Upper lobe of left lung (tissue), 6 donors: Measurements from ENCODE around the gene EDNRB. TPM values are rescaled to one million over a fixed set of nuclear protein-coding genes. Genes with fewer than 3 reads are reported as not detected.

Experiments
- ATAC-seq, 2 donors: fragments of 200-7000 bp; cut with Tn5 transposase; one replicate each; pipeline ENCODE4 v1.9.1; 2022; ENCODE audit warnings: mild to moderate bottlenecking in 2 of 2, moderate library complexity in 2 of 2; ENCODE audit not compliant: low FRiP score in 2 of 2
- DNase-seq, 2 donors: peaks; one replicate each; pipeline ENCODE4 v3.0.0-alpha.2; 2019 to 2020
- H3K27ac ChIP-seq, 4 donors: fragments of 200-600 bp; sonication (generic); one replicate each; pipeline ENCODE4 v1.5.1; 2016 to 2019
- H3K27me3 ChIP-seq, 4 donors: fragments of 200-600 bp; sonication (generic); one replicate each; pipeline ENCODE4 v1.5.1; 2017 to 2019
- H3K36me3 ChIP-seq, 4 donors: fragments of 200-600 bp; sonication (generic); one replicate each; pipeline ENCODE4 v1.5.1; 2016 to 2019
- H3K4me1 ChIP-seq, 4 donors: fragments of 200-600 bp; sonication (generic); one replicate each; pipeline ENCODE4 v1.5.1; 2018 to 2019
- H3K4me3 ChIP-seq, 4 donors: fragments of 200-600 bp; sonication (generic); one replicate each; pipeline ENCODE4 v1.5.1; 2017 to 2019; ENCODE audit warnings: mild to moderate bottlenecking in 2 of 4, moderate library complexity in 1 of 4
- H3K9me3 ChIP-seq, 4 donors: fragments of 200-600 bp; sonication (generic); one replicate each; pipeline ENCODE4 v1.5.1; 2018 to 2019
- EP300 ChIP-seq, 4 donors: sonication (generic); formaldehyde crosslinking; IDR thresholded peaks; one replicate each; pipeline ENCODE4 v1.5.1; 2017; ENCODE audit warnings: antibody characterized with exemption in 4 of 4, control low read depth in 2 of 4
- POLR2A ChIP-seq, 4 donors: fragments of 450-650 bp; IDR thresholded peaks; one replicate each; pipeline ENCODE4 v1.5.1; 2016 to 2017; ENCODE audit warnings: antibody characterized with exemption in 4 of 4, mild to moderate bottlenecking in 2 of 4
- POLR2AphosphoS5 ChIP-seq, 2 donors: sonication (generic); formaldehyde crosslinking; IDR thresholded peaks; one replicate each; pipeline ENCODE4 v1.5.1; 2017; ENCODE audit warnings: antibody characterized with exemption in 2 of 2
- WGBS, 2 donors: methylation state at CpG; one replicate each; pipeline ENCODE4 v1.1.5; 2017 to 2018; 5-methylcytosine and 5-hydroxymethylcytosine counted together
- total RNA-seq, 6 donors: library from RNA; depleted of rRNA in 4 of 6; stranded (reverse); fragments of >200 nt in 4 of 6; gene quantifications; one replicate each; pipeline versions ENCODE4 v1.1.0 to v1.2.1, GENCODE V29; 2016 to 2021
- TF ChIP-seq, protein P1 (sequence below), 6 experiments: fragments of 450-650 bp in 4 of 6; fragments of 200-600 bp in 2 of 6; sonication (generic) in 2 of 6; IDR thresholded peaks; one replicate each; pipeline ENCODE4 v1.5.1; 2016 to 2019; ENCODE audit warnings: antibody characterized with exemption in 6 of 6
- donor health status: DM: no; HTN: no; CAD: no; lungs with moderate emphysema.
- donor health status: DM: no; HTN: yes; CAD: no; lungs with severe emphysema.

Gene EDNRB
- total RNA-seq, 6 donors from 2014 or later, result 28.5 to 146 (median 52.4) TPM

DNA sequence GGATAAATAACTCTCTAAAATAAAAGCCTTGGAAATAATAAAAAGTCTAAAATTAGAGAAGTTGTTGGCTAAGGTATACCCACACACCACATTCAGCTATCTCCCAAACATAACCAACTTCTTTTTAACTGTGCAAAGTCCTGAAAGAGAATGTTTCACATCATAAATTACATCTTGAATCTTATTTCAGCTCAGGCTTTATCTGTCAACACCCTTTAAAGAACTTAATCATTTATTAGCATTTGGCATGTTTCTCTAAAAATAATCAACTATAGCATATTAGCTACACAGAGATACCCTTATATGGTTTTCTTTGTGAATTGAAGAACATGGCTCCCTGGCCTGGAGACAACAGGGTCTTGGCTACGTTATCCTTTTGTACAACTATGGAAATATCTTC is 6.9 kb downstream of the EDNRB start:
- H3K36me3 ChIP-seq, result no peaks in the 10 kb centered on the region
- TF ChIP-seq, protein P1, sequence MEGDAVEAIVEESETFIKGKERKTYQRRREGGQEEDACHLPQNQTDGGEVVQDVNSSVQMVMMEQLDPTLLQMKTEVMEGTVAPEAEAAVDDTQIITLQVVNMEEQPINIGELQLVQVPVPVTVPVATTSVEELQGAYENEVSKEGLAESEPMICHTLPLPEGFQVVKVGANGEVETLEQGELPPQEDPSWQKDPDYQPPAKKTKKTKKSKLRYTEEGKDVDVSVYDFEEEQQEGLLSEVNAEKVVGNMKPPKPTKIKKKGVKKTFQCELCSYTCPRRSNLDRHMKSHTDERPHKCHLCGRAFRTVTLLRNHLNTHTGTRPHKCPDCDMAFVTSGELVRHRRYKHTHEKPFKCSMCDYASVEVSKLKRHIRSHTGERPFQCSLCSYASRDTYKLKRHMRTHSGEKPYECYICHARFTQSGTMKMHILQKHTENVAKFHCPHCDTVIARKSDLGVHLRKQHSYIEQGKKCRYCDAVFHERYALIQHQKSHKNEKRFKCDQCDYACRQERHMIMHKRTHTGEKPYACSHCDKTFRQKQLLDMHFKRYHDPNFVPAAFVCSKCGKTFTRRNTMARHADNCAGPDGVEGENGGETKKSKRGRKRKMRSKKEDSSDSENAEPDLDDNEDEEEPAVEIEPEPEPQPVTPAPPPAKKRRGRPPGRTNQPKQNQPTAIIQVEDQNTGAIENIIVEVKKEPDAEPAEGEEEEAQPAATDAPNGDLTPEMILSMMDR (IDR thresholded peaks at IDR 0.05), result no peak
- no peak for TF ChIP-seq POLR2AphosphoS5 (IDR thresholded peaks at IDR 0.05)
- no peak for TF ChIP-seq EP300 (IDR thresholded peaks at IDR 0.05)
- no peak for TF ChIP-seq POLR2A (IDR thresholded peaks at IDR 0.05)
- no peak for ATAC-seq
- H3K9me3 ChIP-seq, result no peaks in the 10 kb centered on the region
- peak overlapping the region in 1 of 4 donors; percentile 4 for H3K27ac ChIP-seq
- 52 to 71% methylated on average over 1 of the region's 1 CpG for WGBS, 2 donors
- DNase-seq, result no peak
- H3K27me3 ChIP-seq, result no peaks in the 10 kb centered on the region
- peak overlapping the region in 1 of 4 donors; percentile 64 for H3K4me3 ChIP-seq
- H3K4me1 ChIP-seq, result peaks cover 0 to 17% (median 0%) of the 10 kb centered on the region in 4 donors

- peak overlapping the region in 1 of 4 donors; percentile 64 for H3K4me3 ChIP-seq
- H3K36me3 ChIP-seq, result no peaks in the 10 kb centered on the region
- TF ChIP-seq, protein P1 (IDR thresholded peaks at IDR 0.05), result no peak
- TF ChIP-seq POLR2AphosphoS5 (IDR thresholded peaks at IDR 0.05) (no peak), POLR2A (IDR thresholded peaks at IDR 0.05) (no peak), EP300 (IDR thresholded peaks at IDR 0.05) (no peak)
- DNase-seq (no peak), ATAC-seq (no peak)
- no peak overlapping the region for H3K27ac ChIP-seq
- H3K9me3 ChIP-seq, result no peaks in the 10 kb centered on the region
- peaks cover 0 to 13% (median 0%) of the 10 kb centered on the region in 4 donors for H3K4me1 ChIP-seq
- 72 to 80% methylated on average over 3 of the region's 3 CpGs for WGBS, 2 donors
- H3K27me3 ChIP-seq, result no peaks in the 10 kb centered on the region
These were observed 8.8 kb downstream of the EDNRB start for GRCh38 chr13:77909827-77910226.

GRCh38 chr13:77908531-77908930 is 10.1 kb downstream of the EDNRB start:
- Histone ChIP-seq H3K27me3 (no peaks in the 10 kb centered on the region), H3K4me3 (no peak overlapping the region), H3K4me1 (peaks cover 0 to 6% (median 0%) of the 10 kb centered on the region in 4 donors), H3K27ac (no peak overlapping the region), H3K9me3 (no peaks in the 10 kb centered on the region), H3K36me3 (no peaks in the 10 kb centered on the region)
- DNase-seq (no peak), ATAC-seq (no peak)
- WGBS, 2 donors, result 93 to 98% methylated on average over 2 of the region's 2 CpGs
- no peak for TF ChIP-seq POLR2AphosphoS5 (IDR thresholded peaks at IDR 0.05)
- TF ChIP-seq, protein P1 (IDR thresholded peaks at IDR 0.05), result no peak
- TF ChIP-seq EP300 (IDR thresholded peaks at IDR 0.05), result no peak
- no peak for TF ChIP-seq POLR2A (IDR thresholded peaks at IDR 0.05)

DNA sequence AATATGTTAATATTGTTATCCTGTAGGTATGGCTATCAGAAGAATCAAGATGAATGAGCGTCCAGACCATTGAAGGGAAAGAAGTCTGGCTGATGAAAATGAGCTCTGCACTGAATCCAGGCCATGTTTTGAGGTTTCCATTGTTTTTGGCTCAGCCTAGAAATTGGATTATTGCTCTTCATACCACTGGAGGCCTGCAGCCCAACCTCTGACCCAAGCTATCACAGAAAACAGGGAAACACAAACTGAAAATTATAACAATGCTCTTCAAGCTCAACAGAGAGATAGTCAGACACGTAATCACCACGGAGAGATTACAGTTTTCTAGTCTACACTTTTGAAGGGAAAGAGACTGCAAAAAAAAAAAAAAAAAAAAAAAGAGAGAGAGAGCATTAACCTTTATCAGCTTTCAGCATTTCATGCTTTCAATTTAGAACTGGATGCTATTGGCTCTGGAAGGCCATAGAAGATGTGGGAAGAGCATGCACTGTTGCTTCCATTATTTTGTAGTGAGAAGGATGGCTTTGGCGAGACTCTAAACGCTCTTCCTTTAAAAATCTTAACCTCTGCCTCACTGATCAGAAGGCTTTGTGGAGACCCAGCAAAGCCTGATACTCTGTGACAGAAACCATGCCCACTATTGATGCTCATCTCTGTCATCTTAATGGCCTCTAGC is 10.8 kb downstream of the EDNRB start:
- no peak overlapping the region for H3K27ac ChIP-seq
- peaks cover 0 to 2% (median under 1%) of the 10 kb centered on the region in 4 donors for H3K36me3 ChIP-seq
- H3K4me1 ChIP-seq, result no peaks in the 10 kb centered on the region
- ATAC-seq (no peak), DNase-seq (no peak)
- 68 to 83% methylated on average over 5 of the region's 5 CpGs for WGBS, 2 donors
- no peak for TF ChIP-seq POLR2AphosphoS5 (IDR thresholded peaks at IDR 0.05)
- no peak for TF ChIP-seq POLR2A (IDR thresholded peaks at IDR 0.05)
- TF ChIP-seq, protein P1 (IDR thresholded peaks at IDR 0.05), result no peak
- TF ChIP-seq EP300 (IDR thresholded peaks at IDR 0.05), result no peak
- H3K27me3 ChIP-seq, result no peaks in the 10 kb centered on the region
- peaks cover 0 to 6% (median under 1%) of the 10 kb centered on the region in 4 donors for H3K9me3 ChIP-seq
- no peak overlapping the region for H3K4me3 ChIP-seq

GRCh38 chr13:77904031-77904430 is 14.6 kb downstream of the EDNRB start:
- Histone ChIP-seq H3K4me1 (peaks cover 0 to 5% (median 0%) of the 10 kb centered on the region in 4 donors), H3K4me3 (no peak overlapping the region), H3K36me3 (peaks cover 0 to 6% (median 2%) of the 10 kb centered on the region in 4 donors), H3K27me3 (no peaks in the 10 kb centered on the region), H3K27ac (no peak overlapping the region), H3K9me3 (peaks cover 0 to 13% (median 2%) of the 10 kb centered on the region in 4 donors)
- TF ChIP-seq POLR2A (IDR thresholded peaks at IDR 0.05), result no peak
- no peak for TF ChIP-seq EP300 (IDR thresholded peaks at IDR 0.05)
- no peak for TF ChIP-seq POLR2AphosphoS5 (IDR thresholded peaks at IDR 0.05)
- TF ChIP-seq, protein P1 (IDR thresholded peaks at IDR 0.05), result no peak
- no peak for DNase-seq
- ATAC-seq, result no peak
- WGBS, 2 donors, result 69 to 89% methylated on average over 4 of the region's 4 CpGs
